CD4-positive, alpha-beta T cell treated with Interleukin-6 for 4 hours (primary cell): ENCODE measurements around the gene AK5.

ENCODE experiments used
- DNase-seq: peaks from one replicate; pipeline ENCODE4 v3.0.0-alpha.2; 2020; ENCODE audit warnings: mixed read lengths

AK5 gene

GRCh38 chr1:77550135-77550534 lies 268.3 kb downstream of the AK5 start:
- no peak for DNase-seq

- DNase-seq: no peak
These were observed 270.8 kb downstream of the AK5 start for GRCh38 chr1:77552626-77553025.

- no peak for DNase-seq
These were observed 271.9 kb downstream of the AK5 start for GRCh38 chr1:77553568-77554291.

- no peak for DNase-seq
These were observed 274.2 kb downstream of the AK5 start for GRCh38 chr1:77556045-77556444.

- no peak for DNase-seq
These were observed 275.2 kb downstream of the AK5 start for GRCh38 chr1:77557053-77557452.

GRCh38 chr1:77558591-77559164 lies 276.9 kb downstream of the AK5 start:
- DNase-seq: no peak

GRCh38 chr1:77560741-77561140 lies 278.9 kb downstream of the AK5 start:
- DNase-seq: no peak

- DNase-seq: no peak
These were observed 280.9 kb downstream of the AK5 start for GRCh38 chr1:77562596-77563150.

GRCh38 chr1:77565321-77565720 lies 283.5 kb downstream of the AK5 start:
- DNase-seq: no peak

GRCh38 chr1:77571642-77572041 lies 289.8 kb downstream of the AK5 start:
- no peak for DNase-seq

GRCh38 chr1:77579547-77579946 lies 297.7 kb downstream of the AK5 start:
- no peak for DNase-seq

GRCh38 chr1:77582905-77583304 lies 301.1 kb downstream of the AK5 start:
- DNase-seq: no peak

GRCh38 chr1:77583483-77583882 lies 301.7 kb downstream of the AK5 start:
- DNase-seq: no peak

GRCh38 chr1:77584884-77585283 lies 303.1 kb downstream of the AK5 start:
- DNase-seq: no peak

- DNase-seq: no peak
These were observed 303.9 kb downstream of the AK5 start for GRCh38 chr1:77585610-77586314.

GRCh38 chr1:77589231-77589630 lies 307.4 kb downstream of the AK5 start:
- DNase-seq: no peak

- DNase-seq: no peak
These were observed 308.8 kb downstream of the AK5 start for GRCh38 chr1:77590651-77591050.

- DNase-seq: no peak
These were observed 311.1 kb downstream of the AK5 start for GRCh38 chr1:77592906-77593305.

- DNase-seq: no peak
These were observed 312.7 kb downstream of the AK5 start for GRCh38 chr1:77594366-77595112.

- DNase-seq: no peak
These were observed 315.5 kb downstream of the AK5 start for GRCh38 chr1:77597310-77597709.

- DNase-seq: no peak
These were observed 323.6 kb downstream of the AK5 start for GRCh38 chr1:77605246-77606026.

- no peak for DNase-seq
These were observed 327.1 kb downstream of the AK5 start for GRCh38 chr1:77608893-77609292.
